Brain microvascular endothelial cell (primary cell): ENCODE data around the gene ST6GALNAC6.
"Not testable (repeated sequence)": the region's sequence is repeated elsewhere in the genome, so short reads cannot be mapped to it uniquely, and the experiment has no call there.

ENCODE experiments used
- DNase-seq: peaks from one replicate; pipeline ENCODE4 v3.0.0-alpha.2; 2020
- H3K27ac ChIP-seq: fragments of 250-450 bp; sonication (Bioruptor Pico); 2 replicates; pipeline ENCODE4 v1.5.1; 2020; ENCODE audit warnings: mild to moderate bottlenecking, moderate library complexity
- H3K27me3 ChIP-seq: fragments of 250-450 bp; sonication (Bioruptor Pico); replicated peaks from 2 replicates; pipeline ENCODE4 v1.5.1; 2020; ENCODE audit warnings: mild to moderate bottlenecking
- H3K36me3 ChIP-seq: fragments of 250-450 bp; sonication (Bioruptor Pico); replicated peaks from 2 replicates; pipeline ENCODE4 v1.5.1; 2020; ENCODE audit warnings: mild to moderate bottlenecking
- H3K4me3 ChIP-seq: 2 replicates; pipeline ENCODE4 v1.5.1; 2011; ENCODE audit warnings: low read depth, mild to moderate bottlenecking, control low read depth, low read length, moderate library complexity
- CTCF ChIP-seq: IDR thresholded peaks from 2 replicates; pipeline ENCODE4 v1.5.1; 2011; ENCODE audit warnings: low read depth, mild to moderate bottlenecking, moderate library complexity, low read length, control low read depth, inconsistent platforms; ENCODE audit errors: missing control alignments
- in situ Hi-C: cut with HindIII; loops from 2 replicates; pipeline ENCODE4 v1.10.0; 2017; ENCODE audit warnings: low sequenced_read_pairs, low pct_ligation_motif_present

Gene ST6GALNAC6

DNA sequence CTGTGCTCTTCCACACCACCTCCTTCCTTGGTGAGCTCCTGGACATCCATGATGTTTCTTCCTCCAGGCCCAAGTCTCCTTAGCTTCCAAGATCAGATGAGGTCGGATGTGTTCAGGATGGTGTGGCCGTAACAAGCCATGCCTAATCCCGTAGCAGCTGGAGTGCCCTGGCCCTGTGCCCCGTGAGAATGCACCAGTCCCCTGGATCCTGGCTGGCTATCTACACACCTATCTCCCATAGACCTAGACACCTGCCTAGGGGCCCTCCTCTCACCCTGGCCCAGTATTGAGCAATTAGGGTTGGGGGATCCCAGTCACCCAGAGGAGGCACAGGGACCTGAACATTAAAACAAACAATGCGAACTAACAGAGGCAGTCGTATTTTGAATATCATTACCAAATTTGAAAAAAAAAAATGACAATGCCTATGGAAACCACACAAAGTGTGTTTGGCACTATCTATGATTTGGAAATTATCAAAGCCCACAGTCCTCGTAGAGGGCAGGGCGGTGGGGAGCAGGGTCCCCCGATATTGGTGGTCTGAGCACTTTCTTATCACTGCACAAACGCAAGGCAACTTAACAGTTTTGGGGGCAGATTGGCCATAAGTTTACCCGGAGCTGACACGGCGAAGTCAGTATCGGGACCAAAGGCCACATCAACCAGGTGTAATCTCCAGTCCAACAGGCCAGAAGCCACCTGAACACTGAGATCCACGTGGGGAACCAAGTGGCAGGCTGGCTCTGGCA lies 58.1 kb downstream of the ST6GALNAC6 start:
- no peak for DNase-seq
- H3K36me3 ChIP-seq, result peaks cover 6% of the 10 kb centered on the region
- no peaks in the 10 kb centered on the region for H3K27me3 ChIP-seq
- in situ Hi-C loops, result no loop called here
- no peak for TF ChIP-seq CTCF
- no peak overlapping the region for H3K27ac ChIP-seq
- no peak overlapping the region for H3K4me3 ChIP-seq

GRCh38 chr9:127838375-127839078 lies 60.9 kb downstream of the ST6GALNAC6 start:
- no peak for TF ChIP-seq CTCF
- peak; percentile 82 for DNase-seq
- Histone ChIP-seq H3K27me3 (no peaks in the 10 kb centered on the region), H3K36me3 (peaks cover 9% of the 10 kb centered on the region), H3K4me3 (peak overlapping the region; percentile 22), H3K27ac (peak overlapping the region; percentile 92)
- in situ Hi-C loops, result no loop called here

DNA sequence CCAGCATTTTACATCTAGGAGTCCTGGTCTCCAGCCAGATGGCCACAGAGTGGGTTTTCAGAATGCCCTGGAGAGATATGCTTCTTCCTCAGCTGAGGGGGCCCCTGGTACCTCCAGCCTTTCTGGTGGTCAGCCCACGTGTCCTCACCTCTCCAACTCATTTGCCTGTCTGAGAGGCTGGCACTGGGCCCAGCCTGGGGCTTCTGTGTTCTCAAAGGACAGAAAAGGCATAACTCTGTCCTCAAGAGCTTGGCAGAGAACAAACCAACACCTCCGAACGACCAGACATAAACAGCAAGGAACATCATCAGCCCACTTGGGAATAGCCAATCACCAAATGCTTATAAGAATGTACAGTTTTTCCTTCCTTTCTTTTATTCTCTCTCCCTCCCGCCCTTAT lies 62.1 kb downstream of the ST6GALNAC6 start:
- in situ Hi-C loops, result no loop called here
- TF ChIP-seq CTCF, result no peak
- no peak for DNase-seq
- H3K27ac ChIP-seq, result peak overlapping the region; percentile 92
- H3K27me3 ChIP-seq, result no peaks in the 10 kb centered on the region
- H3K36me3 ChIP-seq, result peaks cover 9% of the 10 kb centered on the region
- no peak overlapping the region for H3K4me3 ChIP-seq

DNA sequence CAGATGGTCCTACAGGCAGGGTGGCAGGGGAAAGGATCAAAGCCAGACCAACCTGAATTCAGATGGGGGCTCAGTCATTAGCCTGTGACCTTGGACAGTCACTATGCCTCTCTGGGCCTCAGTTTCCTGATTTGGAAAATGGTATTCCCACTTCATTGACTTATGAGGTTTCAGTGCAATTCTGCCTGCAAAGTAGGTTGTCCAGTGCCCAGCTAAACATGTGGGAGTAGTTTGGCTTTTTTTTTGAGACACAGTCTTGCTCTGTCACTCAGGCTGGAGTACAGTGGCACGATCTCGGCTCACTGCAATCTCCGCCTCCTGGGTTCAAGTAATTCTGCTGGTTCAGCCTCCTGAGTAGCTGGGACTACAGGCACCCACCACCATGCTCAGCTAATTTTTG lies 62.8 kb downstream of the ST6GALNAC6 start:
- DNase-seq, H3K27me3 ChIP-seq, H3K36me3 ChIP-seq, H3K4me3 ChIP-seq, in situ Hi-C loops: not testable (repeated sequence)
- peak overlapping the region; percentile 92 for H3K27ac ChIP-seq

DNA sequence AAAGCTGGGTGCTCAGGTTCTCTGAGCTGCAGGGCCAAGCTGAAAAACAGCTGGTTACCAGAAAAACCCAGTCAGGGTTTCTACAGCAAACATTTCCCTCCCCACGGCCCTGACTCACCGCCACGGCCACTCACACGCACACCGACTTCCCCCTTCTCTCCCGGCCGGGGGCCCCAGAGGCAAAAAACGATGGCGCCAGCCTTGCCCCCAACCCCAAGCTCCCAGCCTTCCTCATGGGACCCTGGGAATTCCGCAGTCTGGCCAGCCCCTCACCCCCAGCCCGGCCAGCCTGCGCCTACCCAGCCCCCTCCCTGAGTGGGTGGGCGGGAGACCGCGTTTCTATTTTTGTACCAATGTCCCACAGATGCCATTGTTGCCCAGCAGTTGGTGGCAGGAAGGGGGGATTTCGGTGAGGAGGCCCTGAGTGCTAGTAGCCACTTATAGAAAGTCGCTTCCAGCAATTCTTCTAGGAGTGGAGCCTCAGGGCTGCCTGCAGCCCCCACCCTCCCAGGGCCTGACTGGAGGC lies 63.3 kb downstream of the ST6GALNAC6 start:
- H3K27ac ChIP-seq, result peak overlapping the region; percentile 92
- DNase-seq, result peak; percentile 82
- no peak overlapping the region for H3K4me3 ChIP-seq
- no peak for TF ChIP-seq CTCF
- no peaks in the 10 kb centered on the region for H3K27me3 ChIP-seq
- in situ Hi-C loops, result no loop called here
- H3K36me3 ChIP-seq, result peaks cover 3% of the 10 kb centered on the region
